ENCODE data around the gene RPS6KA3.
"Not testable (repeated sequence)": the region's sequence is repeated elsewhere in the genome, so short reads cannot be mapped to it uniquely, and the experiment has no call there.

The RPS6KA3 gene

DNA sequence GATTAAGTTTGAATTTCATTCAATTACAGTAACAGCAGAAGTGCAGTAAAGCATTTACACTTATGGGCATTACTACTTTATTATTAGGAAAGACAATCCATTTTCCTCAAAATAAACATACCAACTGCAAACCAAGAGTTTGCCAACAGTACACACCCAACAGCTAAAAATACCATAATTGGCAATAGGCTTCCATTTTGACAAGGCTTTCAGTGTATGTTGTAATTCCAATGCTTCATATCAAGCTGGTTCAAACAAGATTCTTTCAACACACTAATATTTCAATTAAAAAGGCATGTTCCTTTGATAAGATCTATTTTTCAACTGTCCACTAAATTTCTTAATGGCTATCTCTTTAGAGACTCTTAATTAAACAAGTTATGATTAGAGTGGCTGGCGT, 137.2 kb downstream of the RPS6KA3 start:
- H3K27ac ChIP-seq: no peak overlapping the region
- TF ChIP-seq, protein P1, sequence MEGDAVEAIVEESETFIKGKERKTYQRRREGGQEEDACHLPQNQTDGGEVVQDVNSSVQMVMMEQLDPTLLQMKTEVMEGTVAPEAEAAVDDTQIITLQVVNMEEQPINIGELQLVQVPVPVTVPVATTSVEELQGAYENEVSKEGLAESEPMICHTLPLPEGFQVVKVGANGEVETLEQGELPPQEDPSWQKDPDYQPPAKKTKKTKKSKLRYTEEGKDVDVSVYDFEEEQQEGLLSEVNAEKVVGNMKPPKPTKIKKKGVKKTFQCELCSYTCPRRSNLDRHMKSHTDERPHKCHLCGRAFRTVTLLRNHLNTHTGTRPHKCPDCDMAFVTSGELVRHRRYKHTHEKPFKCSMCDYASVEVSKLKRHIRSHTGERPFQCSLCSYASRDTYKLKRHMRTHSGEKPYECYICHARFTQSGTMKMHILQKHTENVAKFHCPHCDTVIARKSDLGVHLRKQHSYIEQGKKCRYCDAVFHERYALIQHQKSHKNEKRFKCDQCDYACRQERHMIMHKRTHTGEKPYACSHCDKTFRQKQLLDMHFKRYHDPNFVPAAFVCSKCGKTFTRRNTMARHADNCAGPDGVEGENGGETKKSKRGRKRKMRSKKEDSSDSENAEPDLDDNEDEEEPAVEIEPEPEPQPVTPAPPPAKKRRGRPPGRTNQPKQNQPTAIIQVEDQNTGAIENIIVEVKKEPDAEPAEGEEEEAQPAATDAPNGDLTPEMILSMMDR (IDR thresholded peaks at IDR 0.05): no peak
- TF ChIP-seq ZFX (IDR thresholded peaks at IDR 0.05; ENCODE audit: borderline replicate concordance): no peak

DNA sequence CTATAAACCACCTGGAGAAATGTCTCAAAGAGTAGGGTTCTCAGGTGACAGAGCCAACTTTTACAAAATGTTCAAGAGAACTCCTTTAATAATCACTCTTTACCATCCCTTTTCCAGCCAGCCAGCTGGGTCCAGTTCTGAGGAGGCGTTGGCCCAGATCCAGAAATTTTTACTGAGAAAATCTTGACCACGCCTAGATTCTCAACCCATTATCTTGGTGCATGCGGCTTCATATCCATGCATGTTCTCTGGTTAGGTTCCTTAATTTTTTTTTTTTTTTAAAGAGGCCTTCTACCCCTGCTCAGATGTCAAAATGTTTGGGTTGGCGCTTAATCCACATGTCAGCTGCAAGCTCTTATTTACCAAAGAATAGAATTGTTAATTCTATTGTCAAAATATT, 138.0 kb downstream of the RPS6KA3 start:
- no peak overlapping the region; the same call in 1 of the 2 replicates for H3K27ac ChIP-seq

DNA sequence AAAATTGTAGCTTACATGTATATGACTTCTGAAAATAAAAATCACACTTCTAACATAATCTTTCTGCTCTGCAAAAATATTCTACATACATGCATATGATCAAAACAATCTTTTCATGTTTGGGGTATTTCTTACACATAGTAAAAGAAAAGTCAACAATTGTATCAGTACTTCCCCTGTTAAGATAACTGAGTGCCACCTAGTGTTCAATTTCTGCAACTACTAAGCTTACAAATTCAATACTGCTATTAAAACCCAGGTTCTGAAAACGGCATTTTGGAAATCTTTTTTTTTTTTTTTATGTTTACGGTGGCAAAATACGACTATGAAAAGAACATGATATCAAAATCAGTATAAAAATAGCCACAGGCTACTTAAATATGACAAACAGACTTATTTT, 139.3 kb downstream of the RPS6KA3 start:
- H3K27ac ChIP-seq: not testable (repeated sequence)

More for the DNA sequence above, 138.0 kb downstream of the RPS6KA3 start:
- TF ChIP-seq, protein P1 (IDR thresholded peaks at IDR 0.05): no peak
- no peak for TF ChIP-seq ZFX (IDR thresholded peaks at IDR 0.05; ENCODE audit: borderline replicate concordance)

DNA sequence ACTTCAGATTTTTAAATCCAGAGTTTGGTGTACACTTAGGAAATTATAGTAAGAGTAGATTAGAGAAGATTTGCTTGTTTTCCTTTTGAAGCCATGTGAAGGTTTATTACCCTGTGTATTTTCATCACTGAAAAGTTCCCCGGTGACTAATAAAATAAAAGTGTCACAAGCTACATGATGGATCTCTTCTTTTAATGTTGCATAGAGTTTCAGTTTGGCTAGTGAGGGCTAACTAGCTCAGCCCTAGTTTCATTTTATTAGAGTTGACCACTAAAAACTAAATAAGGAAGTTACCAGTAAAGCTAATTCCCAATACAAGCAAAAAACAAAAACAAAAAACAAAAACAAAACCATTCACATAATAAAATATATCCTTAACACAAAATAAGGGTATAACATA, 139.9 kb downstream of the RPS6KA3 start:
- not testable (repeated sequence) for H3K27ac ChIP-seq

DNA sequence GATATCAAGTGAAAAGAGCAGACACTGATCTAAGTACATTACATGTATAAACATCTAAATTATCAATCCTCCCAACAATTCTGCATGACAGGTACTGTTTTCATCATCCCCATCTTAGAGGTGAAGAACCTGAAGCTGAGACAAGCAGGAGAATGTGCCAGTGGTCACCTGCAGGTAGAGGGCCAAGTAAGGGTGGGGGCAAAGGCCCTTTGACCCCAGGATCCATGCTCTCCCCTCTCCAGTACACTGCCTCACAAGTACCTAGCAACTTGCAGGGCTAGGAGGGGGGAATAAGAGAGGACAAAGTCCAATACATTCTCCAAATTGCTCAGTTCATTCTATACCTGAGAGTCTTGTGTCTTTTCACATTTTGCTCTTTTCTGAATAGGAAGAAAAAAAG, 141.7 kb downstream of the RPS6KA3 start:
- no peak for TF ChIP-seq ZFX (IDR thresholded peaks at IDR 0.05; ENCODE audit: borderline replicate concordance)
- TF ChIP-seq, protein P1 (IDR thresholded peaks at IDR 0.05): no peak
- H3K27ac ChIP-seq: no peak overlapping the region

DNA sequence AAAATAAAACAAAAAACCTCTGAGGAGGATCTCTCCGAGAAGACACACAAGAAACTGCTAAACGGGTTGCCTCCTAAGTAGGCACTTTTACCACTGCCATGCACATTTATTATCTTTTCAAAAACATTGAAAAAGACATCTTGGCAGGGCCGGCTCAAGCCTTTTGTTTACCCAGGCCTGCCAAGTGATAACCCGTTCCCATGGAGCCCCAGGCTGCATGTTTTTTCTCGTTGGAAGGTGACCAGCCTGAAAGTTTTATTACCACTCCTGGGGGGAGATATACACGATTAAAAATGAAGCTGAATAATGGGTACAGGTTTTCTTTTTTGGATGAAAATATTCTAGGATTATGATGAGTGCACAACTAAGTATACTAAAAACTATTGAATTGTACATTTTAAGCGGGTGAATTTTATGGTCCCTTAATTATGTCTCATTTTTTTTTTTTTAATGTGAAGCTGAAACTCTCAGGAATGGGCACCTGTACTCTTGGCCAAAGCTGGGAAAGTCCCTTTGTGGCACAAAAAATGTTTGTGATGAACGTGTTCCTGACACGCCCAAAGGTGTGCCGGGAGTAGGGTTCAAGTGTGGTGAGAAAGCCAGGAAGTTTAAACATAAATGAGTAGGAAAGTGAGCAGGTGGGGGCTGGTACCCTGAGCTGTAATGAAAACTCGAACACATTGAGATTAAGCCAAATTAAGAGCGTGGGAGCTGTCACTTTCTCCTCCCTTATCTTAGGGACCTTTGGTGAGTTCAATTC, 148.5 kb downstream of the RPS6KA3 start:
- no peak overlapping the region for H3K27ac ChIP-seq
- TF ChIP-seq ZFX (IDR thresholded peaks at IDR 0.05; ENCODE audit: borderline replicate concordance): no peak
- TF ChIP-seq, protein P1 (IDR thresholded peaks at IDR 0.05): no peak

DNA sequence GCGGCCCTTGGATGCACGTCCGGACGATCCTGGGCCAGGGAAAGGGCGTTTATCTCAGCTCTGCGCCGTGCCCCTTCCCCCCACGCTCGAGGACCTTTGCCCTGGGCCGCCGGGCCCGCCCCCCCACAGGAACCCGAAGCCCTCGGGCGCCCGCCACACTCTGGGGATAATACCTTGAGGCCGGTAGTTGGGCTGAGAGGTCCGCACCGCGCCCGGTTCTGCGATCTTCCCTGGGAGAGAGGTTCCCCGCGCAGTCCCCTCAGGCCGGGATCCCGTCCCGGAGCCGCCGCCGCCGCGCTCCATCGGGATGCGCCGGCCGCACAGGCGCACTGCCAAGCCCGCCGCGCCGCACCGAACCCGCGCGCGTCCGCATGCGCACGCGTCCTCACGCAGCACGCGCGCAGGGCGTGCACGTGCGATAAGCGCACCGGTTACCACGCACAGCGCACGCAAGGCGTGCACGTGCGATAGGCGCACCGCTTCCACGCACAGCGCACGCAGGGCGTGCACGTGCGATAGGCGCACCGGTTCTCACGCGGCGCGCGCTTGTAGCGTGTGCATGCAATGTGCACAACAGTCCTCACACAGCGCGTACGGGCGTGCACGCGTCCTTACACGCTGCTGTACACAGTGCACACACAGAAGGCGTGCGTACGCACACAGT, 150.0 kb downstream of the RPS6KA3 start, which contains the start of gene MAP7D2:
MAP7D2 (minus strand) TSS at position 331 of the 664 bp plus-strand sequence; CDS start at position 303, 28 bp downstream.
- H3K27ac ChIP-seq: no peak within 1 kb of the TSS

DNA sequence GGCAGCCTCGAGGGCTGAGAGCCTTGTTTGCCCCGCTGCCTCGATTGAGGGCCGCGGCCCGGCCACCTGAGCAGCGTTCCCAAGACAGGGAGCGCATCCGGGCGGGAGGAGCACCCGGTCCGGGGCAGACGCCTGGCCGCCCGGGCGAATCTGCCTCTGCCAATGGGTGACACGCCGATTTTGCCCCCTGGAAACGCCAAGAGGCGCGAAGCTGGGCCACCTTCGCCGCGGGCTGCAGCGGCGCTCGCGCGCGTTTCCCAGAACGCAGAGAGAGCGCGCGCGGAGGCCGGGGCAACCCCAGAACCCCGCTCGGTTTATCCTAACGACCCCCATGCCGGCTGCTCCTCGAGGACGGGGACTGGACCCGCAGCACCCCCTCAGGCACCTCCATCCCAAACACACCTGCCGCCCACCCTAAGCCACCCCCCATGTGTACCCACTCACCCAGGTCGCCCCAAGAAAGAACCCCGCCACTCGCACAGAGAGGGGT, 150.6 kb downstream of the RPS6KA3 start:
- no peak overlapping the region for H3K27ac ChIP-seq
- no peak for TF ChIP-seq ZFX (IDR thresholded peaks at IDR 0.05; ENCODE audit: borderline replicate concordance)
- TF ChIP-seq, protein P1 (IDR thresholded peaks at IDR 0.05): no peak

More for the DNA sequence above, 150.0 kb downstream of the RPS6KA3 start, which contains the start of gene MAP7D2:
- TF ChIP-seq, protein P1 (IDR thresholded peaks at IDR 0.05): no peak
- TF ChIP-seq ZFX (IDR thresholded peaks at IDR 0.05; ENCODE audit: borderline replicate concordance): no peak
